Astrocyte (in vitro differentiated cells and primary cell): ENCODE measurements around the gene TMX4.

Experiments used
- EZH2 ChIP-seq: IDR thresholded peaks from 2 replicates; pipeline ENCODE4 v1.6.1; 2012; ENCODE audit warnings: mild to moderate bottlenecking, low read length, inconsistent platforms; ENCODE audit not compliant: insufficient read depth
- TF ChIP-seq, protein P1 (sequence below): IDR thresholded peaks from 2 replicates; pipeline ENCODE4 v1.5.1; 2011; ENCODE audit warnings: low read depth, mild to moderate bottlenecking, inconsistent platforms, low read length, moderate library complexity; ENCODE audit not compliant: insufficient read depth

DNA sequence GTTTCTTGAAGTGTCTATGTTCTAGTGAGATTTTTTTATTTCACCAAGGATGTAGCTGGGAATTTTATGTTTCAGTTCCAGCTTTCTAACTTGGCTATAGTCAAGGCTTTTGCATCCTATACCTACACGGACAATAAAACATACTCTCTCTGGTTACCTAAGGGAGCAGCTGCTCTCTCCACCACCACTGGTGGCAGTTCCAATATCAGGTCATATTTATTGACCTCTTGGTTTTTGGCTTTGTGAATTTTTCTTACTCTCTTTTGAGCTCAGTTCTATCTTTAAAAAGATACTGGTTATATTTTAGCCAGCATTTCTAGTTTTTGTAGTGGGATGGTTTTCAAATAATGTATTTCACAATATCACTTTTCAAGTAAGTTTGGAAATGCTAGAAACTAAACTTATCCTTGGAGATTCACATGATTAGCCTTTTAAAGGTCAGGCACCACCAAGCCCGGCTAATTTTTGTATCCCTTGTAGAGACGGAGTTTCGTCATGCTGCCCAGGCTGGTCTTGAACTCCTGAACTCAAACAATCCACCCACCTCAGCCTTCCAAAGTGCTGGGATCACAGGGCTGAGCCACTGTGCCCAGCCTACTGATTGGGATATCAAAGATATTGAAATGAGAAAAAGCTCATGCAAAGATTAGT lies 44.7 kb downstream of the TMX4 start:
- TF ChIP-seq EZH2: no peak
- TF ChIP-seq, protein P1, sequence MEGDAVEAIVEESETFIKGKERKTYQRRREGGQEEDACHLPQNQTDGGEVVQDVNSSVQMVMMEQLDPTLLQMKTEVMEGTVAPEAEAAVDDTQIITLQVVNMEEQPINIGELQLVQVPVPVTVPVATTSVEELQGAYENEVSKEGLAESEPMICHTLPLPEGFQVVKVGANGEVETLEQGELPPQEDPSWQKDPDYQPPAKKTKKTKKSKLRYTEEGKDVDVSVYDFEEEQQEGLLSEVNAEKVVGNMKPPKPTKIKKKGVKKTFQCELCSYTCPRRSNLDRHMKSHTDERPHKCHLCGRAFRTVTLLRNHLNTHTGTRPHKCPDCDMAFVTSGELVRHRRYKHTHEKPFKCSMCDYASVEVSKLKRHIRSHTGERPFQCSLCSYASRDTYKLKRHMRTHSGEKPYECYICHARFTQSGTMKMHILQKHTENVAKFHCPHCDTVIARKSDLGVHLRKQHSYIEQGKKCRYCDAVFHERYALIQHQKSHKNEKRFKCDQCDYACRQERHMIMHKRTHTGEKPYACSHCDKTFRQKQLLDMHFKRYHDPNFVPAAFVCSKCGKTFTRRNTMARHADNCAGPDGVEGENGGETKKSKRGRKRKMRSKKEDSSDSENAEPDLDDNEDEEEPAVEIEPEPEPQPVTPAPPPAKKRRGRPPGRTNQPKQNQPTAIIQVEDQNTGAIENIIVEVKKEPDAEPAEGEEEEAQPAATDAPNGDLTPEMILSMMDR: no peak
